Measurements from ENCODE around the gene PLEKHG2. TPM values are rescaled to one million over a fixed set of nuclear protein-coding genes. Genes with fewer than 3 reads are reported as not detected.
"Not testable (repeated sequence)": the region's sequence is repeated elsewhere in the genome, so short reads cannot be mapped to it uniquely, and the experiment has no call there.

PLEKHG2 gene
- total RNA-seq (2014; rRNA removed; shearing (Covaris generic)): 14.0 and 16.5 TPM in 2 replicates
- polyA plus RNA-seq (2015; cell fraction: cytosol; rRNA removed): 10.7 and 13.8 TPM in 2 replicates
- 52.7 and 64.9 TPM in 2 replicates for polyA plus RNA-seq (2015; cell fraction: nucleus; rRNA removed)

DNA sequence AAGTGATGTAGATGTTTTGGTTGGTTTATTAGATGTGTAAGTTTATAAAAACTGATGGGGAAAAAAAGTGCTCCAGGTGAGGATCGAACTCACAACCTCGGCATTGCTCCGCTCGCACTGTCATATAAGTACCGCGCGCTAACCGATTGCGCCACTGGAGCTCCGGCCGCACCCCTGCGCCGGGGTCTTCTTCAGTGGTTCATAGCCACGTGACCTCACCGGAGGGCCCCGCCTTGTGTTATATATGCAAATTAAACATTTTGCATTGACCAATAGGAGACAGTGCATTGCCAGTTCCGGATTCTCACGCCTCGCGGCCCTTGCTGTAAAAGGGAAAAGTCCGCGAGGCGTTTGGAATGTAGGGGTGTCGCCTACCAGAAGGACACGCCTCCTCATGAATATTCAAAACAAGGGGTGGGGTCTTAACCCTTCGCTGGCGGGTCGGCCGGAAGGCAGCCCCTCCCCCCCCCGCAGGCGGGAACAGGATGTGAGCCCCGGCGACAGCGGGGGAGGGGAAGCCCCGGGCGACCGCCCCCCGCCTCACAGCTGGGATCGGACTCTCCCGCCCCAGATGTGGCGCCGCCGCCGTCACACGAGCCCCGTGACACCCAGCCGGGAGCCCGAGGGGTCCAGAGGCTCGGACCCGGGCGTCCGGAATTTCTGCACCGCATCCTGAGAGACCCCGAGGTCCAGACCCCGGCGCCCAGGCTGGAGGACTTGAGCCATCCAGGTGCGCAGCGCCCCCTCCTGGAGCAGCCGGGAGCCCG is at the start of gene PLEKHG2:
Gene PLEKHG2 (plus strand): TSS at position 570 of the 767 bp plus-strand sequence. CDS start 1,418 bp downstream, outside the sequence.
- DNase-seq (ENCODE audit: low read depth): peak; percentile 99

DNA sequence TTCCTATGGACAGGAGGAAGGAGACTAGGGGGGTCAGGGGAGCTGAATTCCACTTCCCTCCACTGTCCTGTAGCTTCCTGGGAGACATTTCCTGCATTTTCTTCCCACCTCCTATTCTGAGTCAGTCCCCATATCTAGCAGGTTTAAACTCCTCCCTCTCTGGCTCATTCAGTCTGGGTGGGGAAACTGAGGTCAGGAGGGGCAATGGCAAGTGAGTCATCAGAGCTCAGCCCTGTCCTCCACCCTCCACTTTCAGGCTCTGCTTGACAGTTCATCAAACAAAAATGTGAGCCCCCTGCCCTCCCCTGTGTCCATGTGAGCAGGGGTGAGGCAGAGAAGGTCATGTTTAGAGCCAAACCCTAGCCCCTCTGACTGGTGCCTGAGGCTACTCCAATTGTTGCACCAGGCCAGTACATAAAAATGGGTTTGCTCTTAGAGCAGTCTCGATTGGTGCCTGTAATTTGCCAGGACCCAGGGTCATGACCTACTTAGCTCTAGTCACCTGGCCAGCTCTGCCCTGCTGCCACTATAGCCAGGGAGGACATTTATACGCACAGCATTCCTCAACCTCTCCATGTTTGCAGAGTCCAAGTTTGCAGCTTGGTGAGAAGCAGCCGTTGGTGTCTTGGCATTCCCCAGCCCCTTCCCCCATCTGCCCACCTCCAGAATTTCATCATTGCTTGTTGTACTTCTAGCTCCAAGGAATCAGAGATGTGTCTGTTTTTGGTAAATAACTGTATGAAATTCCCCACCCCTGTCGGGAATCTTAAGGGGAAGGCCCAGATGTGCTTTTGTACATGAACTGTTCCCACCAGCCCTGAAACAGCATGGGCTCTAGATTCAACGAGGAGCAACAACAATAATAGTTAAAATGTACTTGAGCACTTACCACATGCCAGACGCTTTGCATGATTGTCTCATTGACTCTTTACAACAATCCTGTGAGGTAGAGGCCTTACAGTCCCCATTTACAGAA is 49.5 kb upstream of the PLEKHG2 start:
- DNase-seq (ENCODE audit: low read depth): peak; percentile 73

DNA sequence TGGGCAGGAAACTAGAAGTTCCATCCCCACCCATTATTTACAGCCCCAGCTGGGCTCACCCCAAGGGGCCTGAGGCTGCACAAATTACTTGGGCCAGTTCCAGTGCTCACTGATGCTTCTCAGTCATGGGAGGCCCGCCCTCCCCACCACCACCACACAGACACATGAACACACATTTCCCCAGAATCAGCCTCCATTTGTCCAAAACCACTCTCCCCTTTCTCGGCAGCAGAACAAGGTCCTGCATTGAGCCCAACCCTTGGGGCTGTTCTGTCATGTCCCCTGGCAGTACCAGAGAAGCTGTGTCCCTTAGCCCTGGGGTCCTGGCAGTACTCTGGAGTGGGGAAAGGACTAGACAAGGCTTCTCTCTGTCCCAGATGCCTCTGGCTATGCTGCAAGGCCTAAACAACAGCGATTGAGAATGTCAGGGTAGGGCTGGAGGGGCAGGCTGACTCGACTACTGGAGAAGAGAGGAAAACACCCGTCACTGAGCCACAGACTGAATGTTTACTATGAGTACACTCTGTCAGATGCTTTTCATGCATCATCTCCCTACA is 48.5 kb upstream of the PLEKHG2 start:
- no peak for DNase-seq (ENCODE audit: low read depth)

- no peak for DNase-seq (ENCODE audit: low read depth)
Measured at GRCh38 chr19:39365531-39365930, 46.9 kb upstream of the PLEKHG2 start.

DNA sequence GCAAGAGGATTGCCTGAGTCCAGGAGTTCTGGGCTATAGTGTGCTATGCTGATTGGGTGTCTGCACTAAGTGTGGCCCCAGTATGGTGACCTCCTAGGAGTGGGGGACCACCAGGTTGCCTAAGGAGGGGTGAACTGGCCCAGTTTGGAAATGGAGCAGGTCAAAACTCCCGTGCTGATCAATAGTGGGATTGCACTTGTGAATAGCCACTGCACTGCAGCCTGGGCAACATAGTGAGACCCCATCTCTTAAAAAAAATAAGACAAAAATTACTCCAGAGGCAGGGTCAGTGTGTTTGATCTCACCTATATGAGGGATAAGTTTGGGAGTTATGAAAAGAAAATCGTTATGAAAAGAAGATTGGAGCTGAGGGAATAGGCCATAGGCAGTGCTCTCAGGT is 43.3 kb upstream of the PLEKHG2 start:
- no peak for DNase-seq (ENCODE audit: low read depth)

GRCh38 chr19:39370735-39371134 is 41.7 kb upstream of the PLEKHG2 start:
- DNase-seq (ENCODE audit: low read depth): no peak

DNA sequence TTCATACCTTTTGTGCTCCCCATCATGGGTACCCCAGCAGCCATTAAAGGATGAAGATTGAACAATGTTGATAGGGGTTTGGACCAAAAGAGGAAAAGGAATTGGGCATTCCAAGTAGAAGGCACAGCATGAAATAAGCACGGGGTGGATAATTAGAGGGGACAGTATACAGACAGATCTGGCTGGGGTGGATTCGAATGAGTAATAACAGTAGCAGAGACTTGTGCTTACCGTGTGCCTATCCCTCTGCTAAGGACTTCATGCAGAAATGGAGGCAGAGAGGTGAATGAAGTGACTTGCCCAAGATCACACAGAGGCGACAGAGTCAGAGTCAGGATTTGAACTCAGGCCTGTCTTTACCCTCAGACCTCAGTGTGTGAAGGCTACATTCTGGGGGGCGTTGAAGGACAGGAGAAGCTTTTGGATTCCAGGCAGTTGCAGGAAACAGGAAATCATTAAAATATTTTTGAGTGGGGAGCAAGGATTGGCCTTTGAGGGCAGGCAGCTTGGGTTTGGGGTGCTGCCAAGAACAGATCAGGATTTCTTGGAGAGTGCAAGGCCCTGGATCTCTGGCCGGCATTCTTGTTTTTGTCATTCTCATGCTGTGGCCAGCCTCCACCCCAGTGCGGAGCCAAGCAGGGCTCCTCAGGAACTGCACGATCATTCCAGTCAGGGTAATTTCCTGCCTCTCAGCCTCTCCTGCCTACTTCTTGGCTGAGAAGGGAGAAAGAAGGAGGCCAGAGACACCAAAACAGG is 40.2 kb upstream of the PLEKHG2 start:
- DNase-seq (ENCODE audit: low read depth): peak; percentile 58

- DNase-seq (ENCODE audit: low read depth): no peak
Measured at GRCh38 chr19:39372941-39373340, 39.5 kb upstream of the PLEKHG2 start.

DNA sequence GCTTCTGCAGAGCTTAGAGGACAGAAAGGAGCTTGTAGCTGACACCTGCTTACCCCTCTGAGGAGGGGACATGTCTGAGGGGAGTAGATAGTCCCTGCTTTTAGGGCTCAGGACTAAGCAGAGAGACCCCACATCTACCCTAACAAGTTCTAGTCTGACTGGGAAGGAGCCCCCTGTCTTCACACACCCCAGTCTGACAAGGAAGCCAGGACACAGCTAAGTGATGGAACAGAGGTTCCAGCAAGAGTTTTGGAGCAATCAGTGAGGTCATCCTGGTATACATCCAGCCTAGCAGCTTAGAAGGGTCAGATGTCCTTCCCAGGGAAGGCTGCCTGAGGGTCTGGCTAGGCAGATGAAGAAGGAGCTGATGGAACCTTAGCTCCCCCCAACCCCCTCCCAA is 36.5 kb upstream of the PLEKHG2 start:
- DNase-seq (ENCODE audit: low read depth): no peak

GRCh38 chr19:39377373-39378362 is 34.8 kb upstream of the PLEKHG2 start:
- no peak for DNase-seq (ENCODE audit: low read depth)

- not testable (repeated sequence) for DNase-seq (ENCODE audit: low read depth)
Measured at GRCh38 chr19:39379366-39379765, 33.1 kb upstream of the PLEKHG2 start.

GRCh38 chr19:39379865-39380396 is 32.5 kb upstream of the PLEKHG2 start:
- no peak for DNase-seq (ENCODE audit: low read depth)

DNA sequence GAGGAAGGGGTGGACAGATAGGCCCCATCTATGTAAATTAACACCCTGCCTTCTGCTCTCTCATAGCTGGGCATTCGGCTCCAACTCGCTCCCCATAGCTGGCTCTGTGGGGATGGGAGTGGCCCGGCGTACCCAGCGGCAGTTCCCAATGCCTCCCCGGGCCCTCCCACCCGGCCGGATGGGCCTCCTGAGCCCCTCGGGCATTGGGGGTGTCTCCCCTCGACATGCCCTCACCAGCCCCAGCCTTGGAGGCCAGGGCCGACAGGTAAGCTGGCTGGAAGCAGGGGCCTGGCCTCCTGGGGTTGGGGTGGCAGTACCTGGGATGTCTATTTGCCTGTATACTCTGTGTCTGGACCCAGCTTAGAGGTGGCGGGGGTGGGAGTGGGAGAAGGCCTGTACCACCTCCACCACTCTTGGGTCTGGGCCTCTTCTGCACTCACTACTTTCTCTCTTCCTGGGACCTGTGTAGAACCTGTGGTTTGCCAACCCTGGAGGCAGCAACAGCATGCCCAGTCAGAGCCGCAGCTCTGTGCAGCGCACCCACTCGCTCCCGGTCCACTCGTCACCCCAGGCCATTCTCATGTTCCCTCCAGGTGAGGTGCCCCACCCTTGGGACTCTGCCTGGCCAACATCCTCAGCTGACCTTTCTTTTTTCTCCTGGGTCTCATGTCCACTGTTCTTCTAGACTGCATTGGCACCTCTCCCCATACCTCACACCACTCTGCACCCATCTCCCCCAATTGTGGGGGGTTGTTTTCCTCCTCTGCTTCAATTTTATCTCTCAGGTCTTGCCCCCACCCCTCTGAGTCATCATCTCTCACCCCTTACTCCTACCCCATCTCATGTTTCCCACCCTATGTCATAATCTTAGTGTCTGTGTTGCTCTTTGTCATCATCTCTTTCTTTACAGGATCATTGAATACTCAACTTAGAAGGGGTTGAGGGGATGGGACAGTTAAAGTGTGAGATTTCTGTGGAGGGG is 31.7 kb upstream of the PLEKHG2 start:
- no peak for DNase-seq (ENCODE audit: low read depth)

- DNase-seq (ENCODE audit: low read depth): no peak
Measured at GRCh38 chr19:39381910-39382611, 30.4 kb upstream of the PLEKHG2 start.

DNA sequence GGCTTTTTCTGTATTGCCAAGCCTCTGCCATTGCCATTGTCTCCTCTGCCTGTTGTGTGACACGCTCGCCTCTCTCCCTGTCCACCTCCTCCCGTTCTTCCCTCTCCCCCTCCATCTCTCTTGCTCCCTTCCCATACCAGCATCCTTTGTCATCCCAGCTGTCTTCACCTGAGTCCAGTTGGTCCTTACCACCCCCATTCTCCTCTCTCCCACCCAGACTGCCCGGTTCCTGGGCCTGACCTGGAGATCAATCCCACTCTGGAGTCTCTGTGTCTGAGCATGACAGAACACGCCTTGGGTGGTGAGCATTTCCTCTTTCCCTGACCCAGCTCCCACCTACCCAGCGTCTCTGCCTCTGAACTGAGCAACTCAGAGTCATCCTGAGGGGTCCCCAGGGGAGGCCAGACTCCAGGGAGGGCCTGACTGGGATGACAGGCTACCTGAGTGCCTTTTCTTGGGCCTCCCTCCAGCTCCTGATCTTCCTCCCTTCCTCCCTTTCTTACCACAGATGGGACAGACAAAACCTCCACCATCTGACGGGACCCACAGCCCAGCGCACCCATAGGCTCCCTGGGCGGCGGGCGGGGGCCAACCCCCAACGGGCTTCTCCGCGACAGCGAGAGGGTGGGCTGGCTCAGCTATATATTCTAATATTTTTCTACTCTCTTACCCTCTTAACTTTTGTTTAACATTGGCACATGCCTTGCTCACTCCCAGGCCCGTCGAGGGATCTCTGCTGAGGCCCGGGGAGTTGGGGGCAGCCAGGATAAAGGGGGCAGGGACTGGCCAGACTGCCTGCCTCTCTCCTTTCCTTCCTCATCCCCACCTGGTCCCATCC is 29.3 kb upstream of the PLEKHG2 start:
- DNase-seq (ENCODE audit: low read depth): no peak

GRCh38 chr19:39384839-39385568 is 27.5 kb upstream of the PLEKHG2 start:
- no peak for DNase-seq (ENCODE audit: low read depth)
